WTC11 (cell line): ENCODE measurements around the gene GSN. TPM values are rescaled to one million over a fixed set of nuclear protein-coding genes. Genes with fewer than 3 reads are reported as not detected.

Source experiments
- ATAC-seq: fragments of 200-7000 bp; cut with Tn5 transposase; 2 replicates; pipeline ENCODE4 v1.10.0; 2021; ENCODE audit warnings: mild to moderate bottlenecking, moderate library complexity
- CTCF ChIA-PET: fragments of 300-600 bp; sonication (Branson Sonifier 250); formaldehyde crosslinking; loops from one replicate; lab custom pipeline; 2021; ENCODE audit warnings: antibody characterized with exemption; lab: Charles Lee
- POLR2A ChIA-PET: fragments of 350-600 bp; sonication (Branson Sonifier 250); formaldehyde crosslinking; loops from one replicate; lab custom pipeline; 2021; ENCODE audit warnings: antibody characterized with exemption; lab: Charles Lee
- DNase-seq: peaks from one replicate; pipeline ENCODE4 v3.0.0; 2021; ENCODE audit warnings: low spot score
- H3K27ac Mint-ChIP-seq: 2 replicates; pipeline ENCODE4 v1.8.0; 2021; ENCODE audit warnings: mixed read lengths
- H3K27me3 Mint-ChIP-seq: 2 replicates; pipeline ENCODE4 v1.8.0; 2021; ENCODE audit warnings: low read depth, mild to moderate bottlenecking, moderate library complexity, mixed read lengths
- H3K36me3 Mint-ChIP-seq: 2 replicates; pipeline ENCODE4 v1.8.0; 2021; ENCODE audit warnings: mixed read lengths
- H3K4me1 Mint-ChIP-seq: 2 replicates; pipeline ENCODE4 v1.8.0; 2022; ENCODE audit warnings: mixed read lengths
- H3K4me3 Mint-ChIP-seq: 2 replicates; pipeline ENCODE4 v1.8.0; 2021; ENCODE audit warnings: mild to moderate bottlenecking, moderate library complexity, mixed read lengths
- H3K9me3 Mint-ChIP-seq: 2 replicates; pipeline ENCODE4 v1.8.0; 2021; ENCODE audit warnings: mixed read lengths
- CREB1 ChIP-seq: sonication (generic); formaldehyde crosslinking; IDR thresholded peaks from 2 replicates; pipeline ENCODE4 v1.8.0; 2023; ENCODE audit warnings: mild to moderate bottlenecking, missing genetic modification reagents
- CTCF ChIP-seq: fragments of 200-600 bp; IDR thresholded peaks from 2 replicates; pipeline ENCODE4 v1.8.0; 2022; ENCODE audit warnings: antibody characterized with exemption
- IRF2 ChIP-seq: sonication (generic); formaldehyde crosslinking; IDR thresholded peaks from 2 replicates; pipeline ENCODE4 v1.8.0; 2022; ENCODE audit warnings: low read depth, missing genetic modification reagents, borderline replicate concordance
- JUN ChIP-seq: sonication (generic); formaldehyde crosslinking; IDR thresholded peaks from 2 replicates; pipeline ENCODE4 v1.8.0; 2023; ENCODE audit warnings: mild to moderate bottlenecking, missing genetic modification reagents
- KAT7 ChIP-seq: sonication (generic); formaldehyde crosslinking; IDR thresholded peaks from 2 replicates; pipeline ENCODE4 v1.8.1; 2023; ENCODE audit warnings: missing genetic modification reagents, mild to moderate bottlenecking, borderline replicate concordance
- MXD4 ChIP-seq: fragments of 250-450 bp; sonication (Bioruptor Pico); IDR thresholded peaks from 2 replicates; pipeline ENCODE4 v1.8.0; 2021; ENCODE audit warnings: mild to moderate bottlenecking, moderate library complexity, borderline replicate concordance
- NR3C1 ChIP-seq: sonication (generic); formaldehyde crosslinking; conservative IDR thresholded peaks from 2 replicates; pipeline ENCODE4 v1.8.1; 2023; ENCODE audit warnings: low read depth, mild to moderate bottlenecking, missing genetic modification reagents
- SMAD4 ChIP-seq: sonication (generic); formaldehyde crosslinking; IDR thresholded peaks from 2 replicates; pipeline ENCODE4 v1.8.0; 2022; ENCODE audit warnings: mild to moderate bottlenecking, missing genetic modification reagents
- TP53 ChIP-seq: sonication (generic); formaldehyde crosslinking; IDR thresholded peaks from 2 replicates; pipeline ENCODE4 v1.8.1; 2023; ENCODE audit warnings: mild to moderate bottlenecking, missing genetic modification reagents
- ZMAT4 ChIP-seq: fragments of 250-450 bp; sonication (Bioruptor Pico); IDR thresholded peaks from 2 replicates; pipeline ENCODE4 v1.9.0; 2021; ENCODE audit warnings: mild to moderate bottlenecking
- ZNF512 ChIP-seq: sonication (generic); formaldehyde crosslinking; IDR thresholded peaks from 2 replicates; pipeline ENCODE4 v1.8.1; 2022; ENCODE audit warnings: missing genetic modification reagents, borderline replicate concordance
- ZNF532 ChIP-seq: fragments of 250-450 bp; sonication (Bioruptor Pico); IDR thresholded peaks from 2 replicates; pipeline ENCODE4 v1.9.0; 2021; ENCODE audit warnings: mild to moderate bottlenecking, borderline replicate concordance
- total RNA-seq: library from RNA; stranded (reverse); gene quantifications from 3 replicates; pipeline ENCODE4 v1.2.3, GENCODE V29; 2021

Gene GSN
- total RNA-seq, 1 experiment from 2014 or later = 47.0 TPM

GRCh38 chr9:121218357-121219027 is 49.5 kb upstream of the GSN start:
- H3K9me3 Mint-ChIP-seq = no peaks in the 10 kb centered on the region
- ATAC-seq (no peak), DNase-seq (no peak)
- no peak overlapping the region for H3K4me3 Mint-ChIP-seq
- no peak overlapping the region for H3K27ac Mint-ChIP-seq
- ChIA-PET POLR2A (interaction anchor here (0.8 kb wide), 1 partner anchor 71 kb away, joined by 3 read pairs; no protein-coding TSS in a partner anchor), CTCF (interaction anchor here (1.2 to 1.5 kb wide), 3 partner anchors 50 to 101 kb away, joined by 3 to 5 read pairs (median 3); partner anchors contain the start of gene GSN)
- peaks cover 44% of the 10 kb centered on the region for H3K4me1 Mint-ChIP-seq
- H3K36me3 Mint-ChIP-seq = no peaks in the 10 kb centered on the region
- TF ChIP-seq KAT7 (CRISPR knock-in tag) = no peak
- no peak for TF ChIP-seq IRF2 (CRISPR knock-in tag)
- TF ChIP-seq ZNF532 (CRISPR knock-in tag) = no peak
- TF ChIP-seq MXD4 (CRISPR knock-in tag) = no peak
- TF ChIP-seq SMAD4 (CRISPR knock-in tag) = no peak
- TF ChIP-seq, all 79 proteins: peak for 0
- peaks cover 7% of the 10 kb centered on the region; the same call in 1 of the 2 replicates for H3K27me3 Mint-ChIP-seq

- DNase-seq (no peak), ATAC-seq (no peak)
- CTCF ChIA-PET = interaction anchor here (0.6 to 2.6 kb wide), 2 partner anchors 68 to 174 kb away, joined by 3 to 10 read pairs; no protein-coding TSS in a partner anchor
- TF ChIP-seq TP53 (CRISPR knock-in tag) = no peak
- no peak for TF ChIP-seq CTCF
- no peak for TF ChIP-seq ZMAT4 (CRISPR knock-in tag)
- no peak for TF ChIP-seq ZNF512 (CRISPR knock-in tag)
- TF ChIP-seq JUN = no peak
- TF ChIP-seq CREB1 (CRISPR knock-in tag) = no peak
- no peak for TF ChIP-seq NR3C1 (CRISPR knock-in tag)
- H3K4me3 Mint-ChIP-seq = no peak overlapping the region
- H3K27me3 Mint-ChIP-seq = peaks cover 7% of the 10 kb centered on the region; the same call in 1 of the 2 replicates
- POLR2A ChIA-PET = no interaction called here
- no peaks in the 10 kb centered on the region for H3K36me3 Mint-ChIP-seq
- no peaks in the 10 kb centered on the region for H3K9me3 Mint-ChIP-seq
- peaks cover 37% of the 10 kb centered on the region for H3K4me1 Mint-ChIP-seq
- no peak overlapping the region for H3K27ac Mint-ChIP-seq
Measured at GRCh38 chr9:121219530-121219929, 48.4 kb upstream of the GSN start.
